Measurements from ENCODE around the gene VPS4A. TPM values are rescaled to one million over a fixed set of nuclear protein-coding genes. Genes with fewer than 3 reads are reported as not detected.
"Not testable (repeated sequence)": the region's sequence is repeated elsewhere in the genome, so short reads cannot be mapped to it uniquely, and the experiment has no call there.

Gene VPS4A
- polyA plus RNA-seq, 3 donors = 18.2 to 25.7 (median 21.8) TPM

GRCh38 chr16:69285240-69285639, 25.9 kb upstream of the VPS4A start:
- no CpG with 5 or more reads among the region's 4 CpGs for WGBS (ENCODE audit: insufficient coverage)
- no peak overlapping the region for H2AFZ ChIP-seq (ENCODE audit: insufficient read depth, low read depth, low read length, poor library complexity, severe bottlenecking)

GRCh38 chr16:69286941-69287713, 24.0 kb upstream of the VPS4A start:
- H2AFZ ChIP-seq (ENCODE audit: insufficient read depth, low read depth, low read length, poor library complexity, severe bottlenecking) = no peak overlapping the region
- H3K27ac Mint-ChIP-seq = no peak overlapping the region
- H3K27me3 ChIP-seq (ENCODE audit: control insufficient read depth in 2 of 2, insufficient read depth in 2 of 2, low read length in 2 of 2) = no peaks in the 10 kb centered on the region
- H3K9ac ChIP-seq (ENCODE audit: insufficient read depth, low read length, poor library complexity, severe bottlenecking) = no peak overlapping the region
- no peak overlapping the region for H3K4me3 ChIP-seq (replicated peaks in 1 of 3; ENCODE audit: low read depth in 2 of 3, low read length in 3 of 3)
- no peaks in the 10 kb centered on the region for H3K36me3 ChIP-seq (replicated peaks in 1 of 2; ENCODE audit: control insufficient read depth in 1 of 2, insufficient read depth in 2 of 2, low read length in 2 of 2)
- intact Hi-C loops (cut with micrococcal nuclease) = loop anchor here (1.0 to 5.0 kb wide), 2 partner anchors 135 to 137 kb away; no protein-coding TSS in a partner anchor
- peak; percentile 30 to 49 (median 44) for DNase-seq
- peaks cover 5% of the 10 kb centered on the region for H3K4me1 Mint-ChIP-seq
- TF ChIP-seq CTCF (IDR thresholded peaks at IDR 0.05) = peak; percentile 80
- no peaks in the 10 kb centered on the region for H4K20me1 ChIP-seq (ENCODE audit: insufficient read depth, low read length)
- peaks cover 5 to 6% of the 10 kb centered on the region in 2 donors for H3K4me1 ChIP-seq (ENCODE audit: control insufficient read depth in 1 of 2, insufficient read depth in 2 of 2, low read length in 2 of 2)
- no peak overlapping the region for H3K4me2 ChIP-seq (replicated peaks; ENCODE audit: extremely low read depth, low read length, poor library complexity, severe bottlenecking)
- H3K36me3 Mint-ChIP-seq = peaks cover 3 to 7% of the 10 kb centered on the region in 2 donors
- H3K9me3 ChIP-seq (replicated peaks in 1 of 2; ENCODE audit: control insufficient read depth in 1 of 2, insufficient read depth in 1 of 2, low read length in 2 of 2) = no peaks in the 10 kb centered on the region
- H3K79me2 ChIP-seq (ENCODE audit: insufficient read depth, low read length) = no peaks in the 10 kb centered on the region
- peaks cover 0 to 11% (median 5%) of the 10 kb centered on the region in 3 donors for H3K27me3 Mint-ChIP-seq (ENCODE audit: low read depth in 3 of 3)
- peaks cover 0 to 2% (median 0%) of the 10 kb centered on the region in 7 donors for H3K9me3 Mint-ChIP-seq
- no peak overlapping the region for H3K4me3 Mint-ChIP-seq
- WGBS (ENCODE audit: insufficient coverage) = 45% methylated on average over 7 of the region's 13 CpGs
- no peak overlapping the region for H3K27ac ChIP-seq (ENCODE audit: low read depth in 1 of 2, low read length in 2 of 2)

More at GRCh38 chr16:69285240-69285639, 25.9 kb upstream of the VPS4A start:
- Histone ChIP-seq H3K9me3 (replicated peaks in 1 of 2; ENCODE audit: control insufficient read depth in 1 of 2, insufficient read depth in 1 of 2, low read length in 2 of 2) (no peaks in the 10 kb centered on the region), H3K79me2 (ENCODE audit: insufficient read depth, low read length) (no peaks in the 10 kb centered on the region), H3K4me1 (ENCODE audit: control insufficient read depth in 1 of 2, insufficient read depth in 2 of 2, low read length in 2 of 2) (peaks cover 5 to 6% of the 10 kb centered on the region in 2 donors), H3K27me3 (ENCODE audit: control insufficient read depth in 2 of 2, insufficient read depth in 2 of 2, low read length in 2 of 2) (no peaks in the 10 kb centered on the region), H4K20me1 (ENCODE audit: insufficient read depth, low read length) (no peaks in the 10 kb centered on the region), H3K36me3 (replicated peaks in 1 of 2; ENCODE audit: control insufficient read depth in 1 of 2, insufficient read depth in 2 of 2, low read length in 2 of 2) (no peaks in the 10 kb centered on the region), H3K27ac (ENCODE audit: low read depth in 1 of 2, low read length in 2 of 2) (no peak overlapping the region), H3K9ac (ENCODE audit: insufficient read depth, low read length, poor library complexity, severe bottlenecking) (no peak overlapping the region), H3K4me2 (replicated peaks; ENCODE audit: extremely low read depth, low read length, poor library complexity, severe bottlenecking) (no peak overlapping the region), H3K4me3 (replicated peaks in 1 of 3; ENCODE audit: low read depth in 2 of 3, low read length in 3 of 3) (no peak overlapping the region)
- Mint-ChIP-seq H3K36me3 (peaks cover 3 to 7% of the 10 kb centered on the region in 2 donors), H3K9me3 (peaks cover 0 to 6% (median 1%) of the 10 kb centered on the region in 7 donors), H3K4me1 (peaks cover 5% of the 10 kb centered on the region), H3K27ac (no peak overlapping the region), H3K27me3 (ENCODE audit: low read depth in 3 of 3) (peaks cover 0 to 8% (median 5%) of the 10 kb centered on the region in 3 donors), H3K4me3 (no peak overlapping the region)
- no peak for TF ChIP-seq CTCF (IDR thresholded peaks at IDR 0.05)
- intact Hi-C loops (cut with micrococcal nuclease) = loop anchor here in 1 of 2 donors (5.0 kb wide), 1 partner anchor 133 kb away; no protein-coding TSS in a partner anchor
- DNase-seq = no peak

- DNase-seq; H3K27me3 ChIP-seq (ENCODE audit: control insufficient read depth in 2 of 2, insufficient read depth in 2 of 2, low read length in 2 of 2); H4K20me1 ChIP-seq (ENCODE audit: insufficient read depth, low read length); intact Hi-C loops (cut with micrococcal nuclease); H3K36me3 Mint-ChIP-seq; H3K9me3 ChIP-seq (replicated peaks in 1 of 2; ENCODE audit: control insufficient read depth in 1 of 2, insufficient read depth in 1 of 2, low read length in 2 of 2); H3K27ac ChIP-seq (ENCODE audit: low read depth in 1 of 2, low read length in 2 of 2); H3K4me1 Mint-ChIP-seq; H3K27ac Mint-ChIP-seq; H3K36me3 ChIP-seq (replicated peaks in 1 of 2; ENCODE audit: control insufficient read depth in 1 of 2, insufficient read depth in 2 of 2, low read length in 2 of 2); H3K27me3 Mint-ChIP-seq (ENCODE audit: low read depth in 3 of 3); H3K79me2 ChIP-seq (ENCODE audit: insufficient read depth, low read length); H3K9ac ChIP-seq (ENCODE audit: insufficient read depth, low read length, poor library complexity, severe bottlenecking); H3K9me3 Mint-ChIP-seq; H3K4me2 ChIP-seq (replicated peaks; ENCODE audit: extremely low read depth, low read length, poor library complexity, severe bottlenecking); H3K4me3 ChIP-seq (replicated peaks in 1 of 3; ENCODE audit: low read depth in 2 of 3, low read length in 3 of 3); H3K4me3 Mint-ChIP-seq; H2AFZ ChIP-seq (ENCODE audit: insufficient read depth, low read depth, low read length, poor library complexity, severe bottlenecking); H3K4me1 ChIP-seq (ENCODE audit: control insufficient read depth in 1 of 2, insufficient read depth in 2 of 2, low read length in 2 of 2): not testable (repeated sequence)
- WGBS (ENCODE audit: insufficient coverage) = 100% methylated on average over 5 of the region's 9 CpGs
Measured at GRCh38 chr16:69291657-69292056, 19.5 kb upstream of the VPS4A start.

Measured in CD14-positive monocyte (primary cell).